Upper lobe of left lung (tissue), 4 donors: Measurements from ENCODE around the gene GPHA2.
A peak's percentile ranks its signal among the peaks of the same experiment; 100 is the strongest.

Source experiments
- EP300 ChIP-seq, 4 donors: sonication (generic); formaldehyde crosslinking; IDR thresholded peaks; one replicate each; pipeline ENCODE4 v1.5.1; 2017; ENCODE audit warnings: antibody characterized with exemption in 4 of 4, control low read depth in 2 of 4
- POLR2A ChIP-seq, 4 donors: fragments of 450-650 bp; IDR thresholded peaks; one replicate each; pipeline ENCODE4 v1.5.1; 2016 to 2017; ENCODE audit warnings: antibody characterized with exemption in 4 of 4, mild to moderate bottlenecking in 2 of 4
- POLR2AphosphoS5 ChIP-seq, 2 donors: sonication (generic); formaldehyde crosslinking; IDR thresholded peaks; one replicate each; pipeline ENCODE4 v1.5.1; 2017; ENCODE audit warnings: antibody characterized with exemption in 2 of 2
- TF ChIP-seq, protein P1 (sequence below), 6 experiments: fragments of 450-650 bp in 4 of 6; fragments of 200-600 bp in 2 of 6; sonication (generic) in 2 of 6; IDR thresholded peaks; one replicate each; pipeline ENCODE4 v1.5.1; 2016 to 2019; ENCODE audit warnings: antibody characterized with exemption in 6 of 6

DNA sequence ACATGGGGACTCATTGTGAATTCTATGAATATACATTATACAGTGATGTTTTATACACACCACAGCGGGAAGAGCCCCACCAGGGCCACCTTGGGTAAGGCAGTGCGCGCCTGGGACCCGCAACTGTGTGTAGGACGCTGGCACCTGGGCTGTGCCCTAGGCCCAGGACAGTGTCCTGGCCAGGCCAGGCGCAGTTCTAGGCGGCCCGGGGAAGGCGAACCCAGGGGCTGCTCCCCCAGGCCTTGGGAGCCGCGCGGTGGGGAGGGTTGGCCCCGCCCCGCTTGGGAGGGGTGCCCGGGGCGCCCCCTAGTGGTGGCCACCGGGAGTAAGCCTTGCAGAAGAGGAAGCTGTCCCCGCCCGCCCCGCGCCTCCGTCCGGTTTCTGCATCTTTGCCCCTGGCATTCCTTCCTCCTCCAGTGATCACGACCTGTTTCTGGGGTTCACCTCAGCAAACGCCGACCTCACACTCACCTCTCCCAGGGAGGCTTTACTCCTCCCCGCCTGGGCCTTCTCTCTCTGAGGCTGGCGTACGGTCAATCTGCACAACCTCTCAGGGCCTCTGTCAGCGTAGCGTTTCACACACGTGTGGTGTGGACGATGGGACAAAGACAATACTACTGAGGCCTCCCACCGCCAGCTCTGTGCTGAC lies 47.8 kb downstream of the GPHA2 start:
- TF ChIP-seq, protein P1, sequence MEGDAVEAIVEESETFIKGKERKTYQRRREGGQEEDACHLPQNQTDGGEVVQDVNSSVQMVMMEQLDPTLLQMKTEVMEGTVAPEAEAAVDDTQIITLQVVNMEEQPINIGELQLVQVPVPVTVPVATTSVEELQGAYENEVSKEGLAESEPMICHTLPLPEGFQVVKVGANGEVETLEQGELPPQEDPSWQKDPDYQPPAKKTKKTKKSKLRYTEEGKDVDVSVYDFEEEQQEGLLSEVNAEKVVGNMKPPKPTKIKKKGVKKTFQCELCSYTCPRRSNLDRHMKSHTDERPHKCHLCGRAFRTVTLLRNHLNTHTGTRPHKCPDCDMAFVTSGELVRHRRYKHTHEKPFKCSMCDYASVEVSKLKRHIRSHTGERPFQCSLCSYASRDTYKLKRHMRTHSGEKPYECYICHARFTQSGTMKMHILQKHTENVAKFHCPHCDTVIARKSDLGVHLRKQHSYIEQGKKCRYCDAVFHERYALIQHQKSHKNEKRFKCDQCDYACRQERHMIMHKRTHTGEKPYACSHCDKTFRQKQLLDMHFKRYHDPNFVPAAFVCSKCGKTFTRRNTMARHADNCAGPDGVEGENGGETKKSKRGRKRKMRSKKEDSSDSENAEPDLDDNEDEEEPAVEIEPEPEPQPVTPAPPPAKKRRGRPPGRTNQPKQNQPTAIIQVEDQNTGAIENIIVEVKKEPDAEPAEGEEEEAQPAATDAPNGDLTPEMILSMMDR (IDR thresholded peaks at IDR 0.05), result peak; percentile 95 to 98 (median 97)
- TF ChIP-seq POLR2AphosphoS5 (IDR thresholded peaks at IDR 0.05) (peak in 1 of 2 donors; percentile 26), POLR2A (IDR thresholded peaks at IDR 0.05) (no peak), EP300 (IDR thresholded peaks at IDR 0.05) (no peak)
